Activated naive CD8-positive, alpha-beta T cell treated with anti-CD3 and anti-CD28 coated beads for 36 hours (primary cell): ENCODE data around the gene MYZAP. TPM values are rescaled to one million over a fixed set of nuclear protein-coding genes. Genes with fewer than 3 reads are reported as not detected.

Experiments
- DNase-seq: peaks from one replicate; pipeline ENCODE4 v3.0.0; 2021
- H3K27ac Mint-ChIP-seq: one replicate; pipeline ENCODE4 v1.8.0; 2022; ENCODE audit warnings: mild to moderate bottlenecking, moderate library complexity, mixed read lengths
- H3K27me3 Mint-ChIP-seq: one replicate; pipeline ENCODE4 v1.8.0; 2022; ENCODE audit warnings: mild to moderate bottlenecking, mixed read lengths
- H3K36me3 Mint-ChIP-seq: one replicate; pipeline ENCODE4 v1.8.0; 2021; ENCODE audit warnings: mild to moderate bottlenecking, mixed read lengths
- H3K4me1 Mint-ChIP-seq: one replicate; pipeline ENCODE4 v1.8.0; 2021; ENCODE audit warnings: mixed read lengths
- H3K4me3 Mint-ChIP-seq: one replicate; pipeline ENCODE4 v1.8.0; 2022; ENCODE audit warnings: mild to moderate bottlenecking, moderate library complexity, mixed read lengths
- H3K9me3 Mint-ChIP-seq: one replicate; pipeline ENCODE4 v1.8.0; 2022; ENCODE audit warnings: mixed read lengths
- total RNA-seq, 2 experiments: library from RNA; stranded (reverse); gene quantifications; one replicate each; pipeline ENCODE4 v1.2.3, GENCODE V29; 2021

Gene MYZAP
- total RNA-seq, 2 experiments from 2014 or later = not detected

DNA sequence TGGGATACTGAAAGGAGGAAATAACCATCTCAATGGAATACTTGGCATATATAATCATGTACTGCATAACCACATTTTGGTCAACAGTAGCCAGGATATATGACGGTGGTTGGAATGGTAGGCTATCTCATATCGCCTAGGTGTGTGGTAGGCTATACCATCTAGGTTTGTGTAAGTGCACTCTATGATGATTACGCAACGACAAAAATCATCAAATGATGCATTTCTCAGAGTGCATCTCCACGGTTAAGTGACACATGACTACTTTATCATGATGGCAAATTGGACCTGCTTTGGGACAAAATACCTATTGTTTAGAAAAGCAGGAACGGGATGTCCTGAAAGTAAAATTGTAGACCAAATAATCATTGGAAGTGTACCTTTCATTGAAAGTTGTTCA, 2.8 kb downstream of the MYZAP start:
- Mint-ChIP-seq H3K4me3 (no peak overlapping the region), H3K27ac (no peak overlapping the region), H3K27me3 (peaks cover 40% of the 10 kb centered on the region), H3K36me3 (no peaks in the 10 kb centered on the region), H3K9me3 (no peaks in the 10 kb centered on the region), H3K4me1 (peaks cover 3% of the 10 kb centered on the region)
- no peak for DNase-seq

DNA sequence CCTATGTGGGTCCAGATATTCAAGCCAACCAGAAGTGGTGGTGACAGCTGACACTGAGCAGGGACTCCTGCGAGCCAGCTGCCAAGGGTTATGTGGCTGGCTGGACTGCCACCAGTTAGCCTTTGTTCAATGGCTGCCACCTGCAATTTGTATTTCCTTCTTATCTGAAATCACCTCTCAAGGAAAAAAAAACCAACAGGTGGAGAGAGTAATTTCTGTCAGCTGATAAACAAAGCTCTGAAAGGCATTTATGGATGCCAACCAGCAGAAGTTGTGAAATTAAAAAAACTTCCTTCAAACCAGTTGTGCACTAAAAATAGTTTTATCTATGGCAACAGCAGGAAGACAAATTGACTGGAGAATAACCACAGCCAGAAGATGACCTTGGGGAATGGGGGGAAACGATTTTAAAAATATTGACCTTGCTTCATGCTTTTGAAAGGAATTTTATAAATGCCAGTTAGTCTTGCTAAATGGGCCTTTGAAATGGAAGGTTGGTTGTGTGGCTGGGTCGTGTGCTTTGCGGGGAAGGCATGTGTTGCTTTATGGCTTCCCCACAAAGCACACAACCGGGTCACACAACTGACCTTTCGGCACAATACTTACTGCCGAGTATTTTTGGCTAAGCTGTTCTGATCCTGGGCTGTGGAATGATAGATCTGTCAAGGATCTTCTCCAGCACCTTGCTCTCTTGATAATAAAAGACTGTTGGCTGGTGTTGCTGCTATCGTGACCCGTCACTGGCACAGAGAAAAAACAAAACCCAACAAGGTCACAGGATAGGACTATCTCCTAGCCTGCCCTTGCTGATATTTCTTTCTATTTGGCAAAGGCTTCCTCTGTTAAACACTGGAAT, 3.5 kb downstream of the MYZAP start:
- H3K36me3 Mint-ChIP-seq = no peaks in the 10 kb centered on the region
- no peaks in the 10 kb centered on the region for H3K9me3 Mint-ChIP-seq
- peaks cover 3% of the 10 kb centered on the region for H3K4me1 Mint-ChIP-seq
- no peak overlapping the region for H3K27ac Mint-ChIP-seq
- peaks cover 32% of the 10 kb centered on the region for H3K27me3 Mint-ChIP-seq
- H3K4me3 Mint-ChIP-seq = no peak overlapping the region
- no peak for DNase-seq

DNA sequence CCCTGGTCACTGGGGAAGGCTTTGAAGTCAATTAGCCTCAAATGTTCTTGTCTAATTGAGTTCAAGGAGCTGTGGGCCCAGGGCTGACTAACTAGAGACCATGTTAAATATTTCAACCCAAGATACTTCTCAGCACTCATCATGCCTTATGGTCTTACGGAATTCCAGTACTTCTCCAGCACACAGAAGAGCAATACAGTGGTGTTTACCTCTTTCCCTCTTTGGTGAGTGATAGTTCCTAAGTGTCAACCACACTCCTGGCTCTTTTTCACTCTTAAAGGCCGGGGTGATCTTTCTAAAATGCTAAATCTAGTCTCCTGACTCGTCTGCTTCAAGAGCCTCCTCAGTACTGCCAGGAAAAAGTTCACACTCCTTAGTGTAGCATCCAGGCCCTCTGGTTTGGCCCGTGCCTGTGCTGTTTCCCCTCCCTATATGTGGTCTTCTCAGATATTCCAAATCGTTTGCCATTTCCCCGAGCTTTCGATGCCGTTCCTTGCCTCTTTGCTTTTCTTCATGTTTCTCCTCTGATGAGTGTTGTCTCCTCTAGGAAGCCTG, 4.7 kb downstream of the MYZAP start:
- no peaks in the 10 kb centered on the region for H3K36me3 Mint-ChIP-seq
- DNase-seq = no peak
- no peak overlapping the region for H3K4me3 Mint-ChIP-seq
- H3K4me1 Mint-ChIP-seq = peaks cover 1% of the 10 kb centered on the region
- no peaks in the 10 kb centered on the region for H3K9me3 Mint-ChIP-seq
- peaks cover 21% of the 10 kb centered on the region for H3K27me3 Mint-ChIP-seq
- H3K27ac Mint-ChIP-seq = no peak overlapping the region

DNA sequence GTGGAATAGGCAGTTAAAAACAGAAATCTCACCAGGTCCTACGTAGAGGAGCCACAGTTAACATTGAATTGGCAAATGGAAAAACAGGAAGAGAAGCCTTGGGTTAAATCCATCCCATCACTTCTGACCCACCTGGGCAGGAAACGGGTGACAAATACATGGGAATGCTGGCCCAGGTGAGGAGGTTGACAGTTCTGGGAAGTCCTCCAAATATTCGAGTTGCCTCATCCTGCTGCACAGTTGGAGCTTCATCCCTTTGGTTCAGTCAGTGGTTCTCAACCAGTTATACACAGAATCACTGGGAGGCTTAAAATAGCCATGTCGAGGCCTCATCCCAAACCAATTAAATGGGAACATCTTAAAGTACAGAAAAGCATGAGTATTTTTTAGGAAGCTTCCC, 5.3 kb downstream of the MYZAP start:
- Mint-ChIP-seq H3K4me3 (no peak overlapping the region), H3K36me3 (no peaks in the 10 kb centered on the region), H3K9me3 (no peaks in the 10 kb centered on the region), H3K27me3 (peaks cover 19% of the 10 kb centered on the region), H3K27ac (no peak overlapping the region), H3K4me1 (no peaks in the 10 kb centered on the region)
- DNase-seq = no peak

DNA sequence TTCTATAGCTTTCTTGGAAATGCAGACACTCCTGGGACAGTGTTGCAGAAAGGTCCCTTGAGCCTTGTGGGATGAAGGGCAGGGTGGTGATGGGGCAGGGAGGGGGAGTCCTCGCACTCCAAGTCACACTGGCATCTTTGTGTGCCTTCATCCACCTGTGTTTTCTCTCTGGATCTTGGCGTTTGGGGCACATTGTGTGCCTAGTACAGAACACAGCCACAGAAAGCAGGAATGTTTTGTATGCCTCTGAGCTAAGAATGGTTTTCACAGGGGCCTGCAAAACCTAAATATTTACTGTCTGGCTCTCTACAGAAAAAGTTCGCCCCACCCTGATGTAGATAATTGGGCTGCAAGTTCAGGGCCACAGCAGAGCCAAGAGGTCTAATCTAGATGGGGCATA, 5.7 kb downstream of the MYZAP start:
- H3K9me3 Mint-ChIP-seq = no peaks in the 10 kb centered on the region
- no peak overlapping the region for H3K4me3 Mint-ChIP-seq
- H3K27ac Mint-ChIP-seq = no peak overlapping the region

DNA sequence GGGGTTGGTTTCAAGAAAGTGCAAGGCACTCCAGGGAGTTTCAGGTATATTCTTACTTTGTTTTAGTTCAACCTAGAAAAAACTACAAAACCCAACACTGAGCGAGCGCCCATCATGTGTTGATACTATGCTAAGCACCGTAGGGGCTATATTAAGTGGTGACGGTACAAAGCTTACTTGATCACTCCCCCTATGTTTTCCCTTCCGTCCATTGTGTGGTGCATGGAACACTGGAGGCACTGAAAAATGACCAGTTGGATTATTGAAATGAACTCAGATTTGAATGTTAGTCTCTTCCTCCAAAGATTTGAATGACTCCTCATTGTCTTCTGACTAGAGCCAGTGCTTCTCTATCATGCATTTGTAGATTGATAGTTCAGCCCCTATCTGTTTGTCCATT, 6.6 kb downstream of the MYZAP start:
- H3K9me3 Mint-ChIP-seq = no peaks in the 10 kb centered on the region
- no peaks in the 10 kb centered on the region for H3K36me3 Mint-ChIP-seq
- H3K4me1 Mint-ChIP-seq = no peaks in the 10 kb centered on the region
- H3K27me3 Mint-ChIP-seq = peaks cover 13% of the 10 kb centered on the region
- no peak for DNase-seq
- no peak overlapping the region for H3K4me3 Mint-ChIP-seq
- H3K27ac Mint-ChIP-seq = no peak overlapping the region

More for the DNA sequence above, 5.7 kb downstream of the MYZAP start:
- Mint-ChIP-seq H3K4me1 (no peaks in the 10 kb centered on the region), H3K36me3 (no peaks in the 10 kb centered on the region), H3K27me3 (peaks cover 18% of the 10 kb centered on the region)
- no peak for DNase-seq

DNA sequence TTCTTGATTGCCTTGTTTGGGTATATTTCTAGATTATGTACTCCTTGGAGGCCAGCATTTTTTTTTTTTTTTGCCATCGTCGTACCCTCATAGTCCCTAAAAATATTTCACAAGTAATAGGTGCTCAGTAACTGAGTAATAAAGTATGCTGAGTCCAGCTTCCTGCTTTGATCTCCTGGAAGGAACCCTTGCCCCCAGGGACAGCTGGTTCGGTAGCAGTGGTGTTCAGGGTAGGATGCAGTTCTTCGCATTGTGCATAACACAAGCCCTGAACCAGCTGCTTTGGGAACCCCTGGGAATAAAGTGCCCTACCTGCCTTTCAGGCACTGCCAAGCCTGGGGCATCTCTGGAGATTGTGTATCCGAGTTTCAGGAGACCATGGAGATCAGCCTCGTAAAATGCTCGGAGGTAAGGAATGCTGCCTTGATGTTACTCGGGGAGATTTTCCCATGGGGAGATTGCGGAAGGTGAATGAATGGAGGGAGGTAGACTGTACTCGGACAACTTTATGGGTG, 7.6 kb downstream of the MYZAP start:
- no peaks in the 10 kb centered on the region for H3K4me1 Mint-ChIP-seq
- no peak overlapping the region for H3K27ac Mint-ChIP-seq
- H3K4me3 Mint-ChIP-seq = no peak overlapping the region
- H3K9me3 Mint-ChIP-seq = no peaks in the 10 kb centered on the region
- H3K27me3 Mint-ChIP-seq = peaks cover 6% of the 10 kb centered on the region
- DNase-seq = no peak
- no peaks in the 10 kb centered on the region for H3K36me3 Mint-ChIP-seq

DNA sequence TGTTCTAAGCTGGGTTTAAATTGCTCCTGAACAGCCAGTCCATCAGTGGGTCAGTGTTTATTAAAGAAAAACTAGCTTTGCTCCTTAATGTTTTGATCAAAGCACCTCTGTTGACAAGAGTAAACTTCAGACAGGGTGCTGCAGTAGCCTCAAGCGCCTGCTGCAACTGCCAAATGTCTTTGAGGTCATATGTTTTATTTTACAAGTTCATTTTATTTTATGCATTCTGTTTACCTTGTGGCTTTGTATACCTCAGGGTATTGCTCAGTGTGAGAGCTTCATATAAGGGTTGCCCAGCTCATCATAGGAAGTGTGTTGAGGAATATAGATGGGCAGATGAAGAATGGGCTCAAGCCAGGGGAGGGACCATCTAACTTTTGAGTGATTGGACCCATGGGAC, 8.5 kb downstream of the MYZAP start:
- Mint-ChIP-seq H3K9me3 (no peaks in the 10 kb centered on the region), H3K36me3 (no peaks in the 10 kb centered on the region), H3K4me3 (no peak overlapping the region), H3K27ac (no peak overlapping the region), H3K4me1 (no peaks in the 10 kb centered on the region), H3K27me3 (peaks cover 4% of the 10 kb centered on the region)
- DNase-seq = no peak

DNA sequence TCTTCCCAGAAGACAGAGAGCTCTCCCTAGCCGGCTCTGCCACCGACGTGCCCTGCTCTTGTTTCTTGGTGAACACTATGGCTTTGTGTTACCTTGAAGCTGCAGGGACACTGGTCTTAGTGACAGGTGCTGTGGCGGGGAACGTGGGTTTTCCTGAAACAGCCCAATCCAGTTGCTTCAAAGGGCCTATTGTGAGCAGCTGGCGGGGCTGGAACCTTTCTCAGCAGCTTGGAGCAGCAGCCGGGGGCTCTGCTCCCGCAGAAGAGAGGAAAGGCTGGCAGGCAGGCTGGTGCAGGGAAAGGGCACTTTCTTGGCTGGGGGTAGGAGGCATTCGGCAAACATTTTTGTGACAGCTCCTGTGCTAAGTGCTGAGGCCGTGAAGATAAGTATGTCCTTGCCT, 12.8 kb downstream of the MYZAP start:
- no peaks in the 10 kb centered on the region for H3K9me3 Mint-ChIP-seq
- H3K36me3 Mint-ChIP-seq = no peaks in the 10 kb centered on the region
- peaks cover 4% of the 10 kb centered on the region for H3K27me3 Mint-ChIP-seq
- no peaks in the 10 kb centered on the region for H3K4me1 Mint-ChIP-seq
- no peak overlapping the region for H3K4me3 Mint-ChIP-seq
- no peak overlapping the region for H3K27ac Mint-ChIP-seq
- DNase-seq = no peak

DNA sequence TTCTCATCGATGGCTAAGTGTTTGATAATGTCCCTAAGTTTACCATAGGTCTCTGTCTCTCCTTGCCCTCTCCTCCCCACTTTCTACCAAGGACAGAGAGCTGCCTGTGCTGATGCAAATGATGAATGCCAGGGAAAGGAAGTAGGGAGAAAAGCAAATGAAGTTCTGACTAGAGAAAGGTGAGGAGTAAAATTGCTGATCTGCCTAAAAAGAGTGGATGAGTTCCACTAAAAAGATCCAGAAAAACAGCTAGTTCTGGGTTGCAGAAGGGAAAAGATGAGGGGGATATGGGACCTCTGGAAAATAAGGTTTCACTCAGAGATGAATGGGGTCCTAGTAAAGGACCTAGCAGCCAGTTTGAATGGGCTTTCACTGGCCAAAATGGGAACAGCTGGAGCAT, 13.8 kb downstream of the MYZAP start:
- H3K27me3 Mint-ChIP-seq = peaks cover 4% of the 10 kb centered on the region
- H3K36me3 Mint-ChIP-seq = no peaks in the 10 kb centered on the region
- H3K4me1 Mint-ChIP-seq = no peaks in the 10 kb centered on the region
- DNase-seq = no peak
- no peaks in the 10 kb centered on the region for H3K9me3 Mint-ChIP-seq
- H3K27ac Mint-ChIP-seq = no peak overlapping the region
- H3K4me3 Mint-ChIP-seq = no peak overlapping the region

DNA sequence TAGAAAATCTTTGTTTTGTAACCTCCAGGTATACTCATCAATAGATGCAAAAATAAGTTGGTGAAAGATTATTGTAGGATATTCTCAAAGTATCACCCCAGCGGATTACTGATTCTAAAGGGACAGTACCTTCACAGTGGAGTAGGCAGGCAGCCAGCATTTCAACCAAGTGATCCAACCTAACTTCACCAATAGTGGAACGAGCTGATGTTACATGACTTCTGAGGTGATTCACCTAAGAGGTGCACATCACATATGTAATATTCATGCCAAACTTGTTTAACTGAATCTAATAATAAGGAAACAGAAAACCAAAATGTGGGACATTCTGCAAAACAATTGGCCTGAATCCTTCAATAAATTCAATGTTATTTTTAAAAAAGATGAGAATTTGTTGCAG, 14.3 kb downstream of the MYZAP start:
- H3K4me1 Mint-ChIP-seq = no peaks in the 10 kb centered on the region
- H3K4me3 Mint-ChIP-seq = no peak overlapping the region
- peaks cover 4% of the 10 kb centered on the region for H3K27me3 Mint-ChIP-seq
- H3K27ac Mint-ChIP-seq = no peak overlapping the region
- no peaks in the 10 kb centered on the region for H3K9me3 Mint-ChIP-seq
- no peaks in the 10 kb centered on the region for H3K36me3 Mint-ChIP-seq
- DNase-seq = no peak

DNA sequence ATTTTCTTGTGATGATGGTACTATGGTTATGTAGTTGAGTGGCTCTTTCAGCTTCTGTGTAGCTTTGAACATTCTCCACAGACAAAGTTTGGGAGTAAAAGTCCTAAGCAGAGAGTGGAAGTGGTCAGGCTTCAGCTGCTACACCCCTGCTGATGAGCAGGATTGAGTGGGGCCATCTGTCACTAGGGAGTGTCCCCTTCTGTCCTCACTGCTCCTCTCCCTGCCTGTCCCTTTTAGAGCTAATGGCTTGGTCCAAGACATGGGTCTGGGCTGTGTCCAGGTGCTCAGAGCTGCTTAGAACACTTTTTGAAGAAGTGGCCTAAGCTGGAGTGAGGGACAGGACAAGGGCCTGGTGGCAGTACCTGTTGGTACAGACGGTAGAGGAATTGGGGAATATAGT, 15.1 kb downstream of the MYZAP start:
- H3K27ac Mint-ChIP-seq = no peak overlapping the region
- H3K9me3 Mint-ChIP-seq = no peaks in the 10 kb centered on the region
- no peaks in the 10 kb centered on the region for H3K4me1 Mint-ChIP-seq
- no peak for DNase-seq
- no peak overlapping the region for H3K4me3 Mint-ChIP-seq
- no peaks in the 10 kb centered on the region for H3K36me3 Mint-ChIP-seq
- peaks cover 4% of the 10 kb centered on the region for H3K27me3 Mint-ChIP-seq

DNA sequence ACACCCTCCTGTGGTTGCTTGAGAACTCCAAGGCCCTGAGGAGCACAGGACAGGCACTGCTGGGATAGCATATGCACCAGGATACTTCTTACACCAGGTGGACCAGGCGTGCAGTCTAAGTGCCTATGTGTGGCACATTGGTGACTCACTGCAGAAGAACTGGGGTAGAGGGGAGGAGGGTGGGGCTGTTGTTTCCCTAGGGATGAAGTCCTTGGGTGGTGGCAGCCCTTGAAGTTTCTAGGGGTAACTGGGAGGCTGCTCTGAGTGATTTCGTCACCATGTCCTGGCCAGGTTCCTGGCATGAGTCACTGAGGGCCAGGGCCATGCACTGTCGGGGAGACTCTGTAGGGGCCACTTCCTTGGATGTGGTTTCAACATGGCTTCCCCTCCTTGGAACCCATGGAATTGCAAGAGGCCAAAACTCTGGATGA, 15.9 kb downstream of the MYZAP start:
- no peak for DNase-seq
- Mint-ChIP-seq H3K4me1 (no peaks in the 10 kb centered on the region), H3K36me3 (no peaks in the 10 kb centered on the region), H3K27me3 (peaks cover 4% of the 10 kb centered on the region), H3K9me3 (no peaks in the 10 kb centered on the region), H3K27ac (no peak overlapping the region), H3K4me3 (no peak overlapping the region)

DNA sequence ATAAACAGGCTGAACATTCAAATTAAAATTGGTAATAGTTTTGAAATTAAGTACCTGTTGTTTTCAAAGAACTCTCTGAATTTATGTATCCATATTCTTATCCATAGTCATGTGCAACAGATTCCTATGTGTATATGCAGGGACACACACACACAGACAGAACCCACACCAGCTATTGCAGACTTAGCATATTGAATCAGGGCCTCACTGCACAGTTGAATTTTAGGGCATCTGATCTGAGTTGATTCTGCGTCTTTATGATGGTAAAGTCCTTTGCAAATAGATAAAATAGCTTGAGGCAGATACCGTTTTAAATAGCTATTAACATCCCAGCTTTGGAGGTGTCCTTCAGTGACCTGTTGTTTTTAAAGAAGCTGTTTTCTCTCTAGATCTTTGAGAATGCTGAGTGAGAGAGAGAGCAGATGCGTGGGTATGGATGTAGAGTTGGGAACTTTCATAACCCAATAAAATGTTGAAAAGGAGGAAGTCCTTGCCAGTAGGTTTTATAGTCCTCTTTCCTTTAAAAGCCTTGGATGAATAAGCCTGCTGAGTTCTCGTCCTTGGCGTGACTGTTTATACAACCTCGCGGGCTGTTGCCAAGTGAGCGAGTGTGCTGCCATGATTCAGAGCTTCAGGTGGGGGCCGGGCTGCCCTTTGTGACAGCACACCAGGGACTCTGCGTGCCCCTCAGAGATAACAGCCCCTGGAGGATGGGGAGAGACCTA, 18.3 kb downstream of the MYZAP start:
- Mint-ChIP-seq H3K4me1 (no peaks in the 10 kb centered on the region), H3K27me3 (no peaks in the 10 kb centered on the region), H3K4me3 (no peak overlapping the region), H3K36me3 (no peaks in the 10 kb centered on the region), H3K27ac (no peak overlapping the region), H3K9me3 (no peaks in the 10 kb centered on the region)
- no peak for DNase-seq

DNA sequence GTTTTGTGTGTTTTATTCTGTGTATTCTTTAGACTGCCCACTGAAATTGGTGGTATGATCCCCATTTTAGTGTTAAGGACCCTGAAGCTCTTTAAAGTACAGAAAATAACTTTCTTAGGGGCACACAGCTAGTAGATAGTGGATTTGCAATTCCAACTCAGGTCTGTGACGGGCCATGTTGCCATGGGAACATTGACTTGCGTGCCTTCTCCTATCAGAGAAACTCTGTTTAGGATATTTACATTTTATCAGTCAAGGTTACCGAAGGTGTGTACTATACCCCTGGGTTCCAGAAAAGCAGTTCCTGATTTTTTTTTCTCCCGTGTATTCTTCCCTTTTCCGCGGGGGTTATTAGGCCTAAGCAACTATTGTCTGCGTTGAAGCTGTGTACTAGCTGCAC, 19.4 kb downstream of the MYZAP start:
- no peak for DNase-seq
- no peak overlapping the region for H3K4me3 Mint-ChIP-seq
- no peak overlapping the region for H3K27ac Mint-ChIP-seq
- no peaks in the 10 kb centered on the region for H3K4me1 Mint-ChIP-seq
- H3K9me3 Mint-ChIP-seq = no peaks in the 10 kb centered on the region
- H3K36me3 Mint-ChIP-seq = no peaks in the 10 kb centered on the region
- H3K27me3 Mint-ChIP-seq = no peaks in the 10 kb centered on the region
